Fibroblast of villous mesenchyme (primary cell): Measurements from ENCODE around the gene TULP4. TPM values are rescaled to one million over a fixed set of nuclear protein-coding genes. Genes with fewer than 3 reads are reported as not detected.
A peak's percentile ranks its signal among the peaks of the same experiment; 100 is the strongest.

ENCODE experiments used
- DNase-seq: peaks from one replicate; pipeline ENCODE4 v3.0.0-alpha.2; 2010; ENCODE audit warnings: low read depth
- H3K4me3 ChIP-seq: 2 replicates; pipeline ENCODE4 v1.5.1; 2011; ENCODE audit warnings: low read depth, mild to moderate bottlenecking, low read length
- CTCF ChIP-seq: IDR thresholded peaks from 2 replicates; pipeline ENCODE4 v1.5.1; 2012; ENCODE audit warnings: low read depth, mild to moderate bottlenecking, low read length; ENCODE audit not compliant: insufficient read depth
- total RNA-seq: library from RNA; depleted of rRNA; stranded (reverse); fragments of >200 nt; gene quantifications from 2 replicates; pipeline ENCODE4 v1.2.3, GENCODE V29; 2012

TULP4 gene
- total RNA-seq, 1 donor: 120 TPM

GRCh38 chr6:158284876-158285655, 27.2 kb upstream of the TULP4 start:
- no peak for DNase-seq
- no peak for TF ChIP-seq CTCF
- no peak overlapping the region for H3K4me3 ChIP-seq

DNA sequence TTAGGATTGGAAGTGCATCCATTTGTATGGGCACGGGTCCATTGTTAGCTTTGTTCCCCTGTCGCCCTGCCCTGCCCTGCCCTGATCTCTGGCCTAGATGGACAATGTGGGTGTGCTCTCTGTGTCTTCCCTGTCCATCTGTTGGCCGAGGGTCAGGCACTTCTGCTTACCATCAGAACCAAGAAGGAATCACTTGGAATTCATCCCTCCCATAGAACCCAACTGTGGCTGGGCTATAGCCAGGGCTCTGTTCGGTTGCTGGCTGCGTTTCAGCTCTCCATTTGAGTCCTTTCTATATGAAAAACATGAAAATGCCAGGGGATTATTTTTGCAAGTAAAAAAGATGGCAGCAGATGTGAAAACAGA, 26.6 kb upstream of the TULP4 start:
- no peak for TF ChIP-seq CTCF
- no peak for DNase-seq
- no peak overlapping the region for H3K4me3 ChIP-seq

GRCh38 chr6:158286413-158286812, 25.9 kb upstream of the TULP4 start:
- peak; percentile 30 for DNase-seq

GRCh38 chr6:158287047-158287446, 25.2 kb upstream of the TULP4 start:
- peak; percentile 39 for DNase-seq
- no peak overlapping the region for H3K4me3 ChIP-seq
- TF ChIP-seq CTCF: no peak

More at GRCh38 chr6:158286413-158286812, 25.9 kb upstream of the TULP4 start:
- no peak overlapping the region for H3K4me3 ChIP-seq
- no peak for TF ChIP-seq CTCF

GRCh38 chr6:158290040-158290439, 22.2 kb upstream of the TULP4 start:
- TF ChIP-seq CTCF: no peak
- no peak for DNase-seq
- H3K4me3 ChIP-seq: no peak overlapping the region

DNA sequence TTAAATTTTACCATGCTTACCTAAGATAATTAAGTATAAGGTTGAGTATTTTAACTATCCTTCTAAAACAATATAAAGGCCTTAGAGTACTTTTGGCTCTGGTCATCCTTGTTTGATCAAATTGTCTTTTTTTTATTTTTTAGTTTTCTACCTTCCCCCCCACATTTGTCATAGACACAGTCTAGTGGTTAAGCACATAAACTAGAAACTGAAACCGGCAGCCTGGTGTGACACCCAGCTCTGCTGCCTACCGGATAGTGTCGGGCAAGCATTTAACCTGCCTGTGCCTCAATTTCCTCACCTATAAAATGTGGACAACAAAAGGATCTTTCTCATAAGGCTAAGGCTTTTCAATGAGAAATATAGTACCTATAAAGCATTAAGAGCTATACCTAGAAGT, 21.6 kb upstream of the TULP4 start:
- no peak for DNase-seq
- TF ChIP-seq CTCF: no peak
- no peak overlapping the region for H3K4me3 ChIP-seq

- no peak overlapping the region for H3K4me3 ChIP-seq
- no peak for DNase-seq
- no peak for TF ChIP-seq CTCF
Measured at GRCh38 chr6:158292016-158292415, 20.2 kb upstream of the TULP4 start.
